ENCODE measurements around the gene COX7B2.

- TF ChIP-seq CTCF (conservative IDR thresholded peaks at IDR 0.05; ENCODE audit: low read length) (no peak), EZH2phosphoT487 (IDR thresholded peaks at IDR 0.05; ENCODE audit: borderline replicate concordance) (no peak)
These were observed 127.5 kb downstream of the COX7B2 start for GRCh38 chr4:46781434-46782092.
